H1 (cell line): Measurements from ENCODE around the gene PDE4D. TPM values are rescaled to one million over a fixed set of nuclear protein-coding genes. Genes with fewer than 3 reads are reported as not detected.

ENCODE experiments used
- CTCF ChIA-PET: fragments of 300-600 bp; sonication (Branson Sonifier 250); formaldehyde crosslinking; loops from one replicate; lab custom pipeline; 2021; ENCODE audit not compliant: partially characterized antibody; lab: Charles Lee
- POLR2A ChIA-PET: fragments of 300-600 bp; sonication (Branson Sonifier 250); formaldehyde crosslinking; loops from one replicate; lab custom pipeline; 2021; ENCODE audit warnings: inconsistent platforms; ENCODE audit not compliant: partially characterized antibody; lab: Charles Lee
- DNase-seq, 2 experiments: peaks; one replicate each; pipeline versions ENCODE4 v3.0.0 to v3.0.0-alpha.2; 2010 to 2022; ENCODE audit warnings: low spot score in 2 of 2, low read depth in 1 of 2, mixed read lengths in 1 of 2
- FAIRE-seq: peaks from 2 replicates; lab custom pipeline; 2011; peaks lifted over from hg19 to GRCh38; lab: Jason Lieb, UNC
- H2AFZ ChIP-seq: 2 replicates; pipeline ENCODE4 v1.8.1; 2012; ENCODE audit warnings: low read length, inconsistent platforms
- H2AK5ac ChIP-seq: 2 replicates; pipeline ENCODE4 v1.6.1; 2013; ENCODE audit warnings: low read depth, low read length
- H2BK120ac ChIP-seq: replicated peaks from 2 replicates; pipeline ENCODE3; 2013; ENCODE audit warnings: low read depth, low read length, inconsistent platforms
- H2BK12ac ChIP-seq: 2 replicates; pipeline ENCODE4 v1.6.1; 2013; ENCODE audit warnings: low read depth, low read length
- H2BK15ac ChIP-seq: 2 replicates; pipeline ENCODE4 v1.6.1; 2013; ENCODE audit warnings: low read length
- H2BK20ac ChIP-seq: 2 replicates; pipeline ENCODE4 v1.6.1; 2013; ENCODE audit warnings: low read length
- H2BK5ac ChIP-seq: 2 replicates; pipeline ENCODE4 v1.6.1; 2013; ENCODE audit warnings: low read depth, low read length
- H3K14ac ChIP-seq: 2 replicates; pipeline ENCODE4 v1.6.1; 2013; ENCODE audit warnings: inconsistent platforms; ENCODE audit not compliant: insufficient read length
- H3K18ac ChIP-seq: 2 replicates; pipeline ENCODE4 v1.6.1; 2013; ENCODE audit warnings: low read length; ENCODE audit errors: extremely low read depth
- H3K23ac ChIP-seq: 2 replicates; pipeline ENCODE4 v1.6.1; 2013; ENCODE audit warnings: inconsistent platforms; ENCODE audit not compliant: insufficient read length
- H3K23me2 ChIP-seq: 2 replicates; pipeline ENCODE4 v1.6.1; 2013; ENCODE audit warnings: low read depth, low read length
- H3K27ac ChIP-seq: 2 replicates; pipeline ENCODE4 v1.6.1; 2011; ENCODE audit warnings: low read depth, low read length, inconsistent platforms
- H3K27me3 ChIP-seq, 4 experiments: replicated peaks in 1 of 4; 1 replicate in 1 of 4; 2 replicates in 3 of 4; pipeline versions ENCODE4 v1.6.1 to v1.8.1; 2011 to 2013; ENCODE audit warnings: low read length in 3 of 4, mild to moderate bottlenecking in 3 of 4, inconsistent platforms in 2 of 4, mixed read lengths in 2 of 4, moderate library complexity in 1 of 4; ENCODE audit not compliant: control insufficient read depth in 3 of 4, insufficient read depth in 3 of 4; ENCODE audit errors: extremely low read depth in 1 of 4
- H3K36me3 ChIP-seq, 4 experiments: 2 replicates each; pipeline versions ENCODE4 v1.6.1 to v1.8.1; 2011 to 2013; ENCODE audit warnings: mild to moderate bottlenecking in 4 of 4, low read length in 3 of 4, moderate library complexity in 2 of 4, control low read depth in 1 of 4, inconsistent platforms in 1 of 4; ENCODE audit not compliant: insufficient read depth in 4 of 4, control insufficient read depth in 2 of 4
- H3K4ac ChIP-seq: replicated peaks from 2 replicates; pipeline ENCODE3; 2013; ENCODE audit warnings: low read length, low read depth, mixed read lengths, inconsistent platforms; ENCODE audit not compliant: insufficient read length
- H3K4me1 ChIP-seq, 4 experiments: replicated peaks in 1 of 4; 1 replicate in 1 of 4; 2 replicates in 3 of 4; pipeline versions ENCODE4 v1.6.1 to v1.8.1; 2011 to 2013; ENCODE audit warnings: low read length in 3 of 4, inconsistent platforms in 2 of 4, mixed read lengths in 1 of 4; ENCODE audit not compliant: insufficient read depth in 4 of 4, control insufficient read depth in 3 of 4
- H3K4me2 ChIP-seq, 2 experiments: 2 replicates each; pipeline versions ENCODE4 v1.6.1 to v1.8.1; 2011 to 2013; ENCODE audit warnings: low read depth in 2 of 2, low read length in 2 of 2, control low read depth in 1 of 2, inconsistent platforms in 1 of 2, mild to moderate bottlenecking in 1 of 2; ENCODE audit not compliant: insufficient read depth in 1 of 2
- H3K4me3 ChIP-seq, 4 experiments: fragments of 200-600, 300-600 bp in 1 of 4; sonication (generic), shearing (Covaris generic), sonication (Bioruptor Twin) in 1 of 4; 2 replicates each; pipeline versions ENCODE4 v1.5.1 to v1.8.1; 2011 to 2016; ENCODE audit warnings: low read length in 4 of 4, low read depth in 3 of 4, control low read depth in 2 of 4, inconsistent platforms in 2 of 4, mild to moderate bottlenecking in 2 of 4, mixed read lengths in 1 of 4, moderate library complexity in 1 of 4; ENCODE audit not compliant: insufficient read depth in 2 of 4; ENCODE audit errors: extremely low read depth in 1 of 4
- H3K56ac ChIP-seq: replicated peaks from 2 replicates; pipeline ENCODE3; 2013; ENCODE audit warnings: low read depth, mild to moderate bottlenecking, mixed read lengths, low read length, inconsistent platforms; ENCODE audit not compliant: insufficient read length
- H3K79me1 ChIP-seq: 2 replicates; pipeline ENCODE4 v1.6.1; 2013; ENCODE audit warnings: low read depth, low read length, control low read depth
- H3K79me2 ChIP-seq, 2 experiments: 2 replicates each; pipeline versions ENCODE4 v1.6.1 to v1.8.1; 2012 to 2013; ENCODE audit warnings: low read length in 2 of 2, mild to moderate bottlenecking in 2 of 2, inconsistent platforms in 1 of 2; ENCODE audit not compliant: insufficient read depth in 2 of 2, control insufficient read depth in 1 of 2
- H3K9ac ChIP-seq, 4 experiments: replicated peaks in 1 of 4; 1 replicate in 1 of 4; 2 replicates in 3 of 4; pipeline versions ENCODE4 v1.6.1 to v1.8.1; 2011 to 2013; ENCODE audit warnings: low read depth in 3 of 4, low read length in 3 of 4, control low read depth in 2 of 4, mild to moderate bottlenecking in 2 of 4, moderate library complexity in 2 of 4, inconsistent platforms in 1 of 4; ENCODE audit errors: extremely low read depth in 1 of 4
- H3K9me3 ChIP-seq, 2 experiments: 2 replicates each; pipeline versions ENCODE4 v1.6.1 to v1.8.1; 2012 to 2013; ENCODE audit warnings: mild to moderate bottlenecking in 2 of 2, moderate library complexity in 2 of 2, control low read depth in 1 of 2, inconsistent platforms in 1 of 2, low read depth in 1 of 2, low read length in 1 of 2, mixed read lengths in 1 of 2; ENCODE audit not compliant: insufficient read depth in 2 of 2
- H4K20me1 ChIP-seq, 2 experiments: replicated peaks in 1 of 2; 2 replicates each; pipeline versions ENCODE3 to v1.8.1; 2011 to 2013; ENCODE audit warnings: inconsistent platforms in 2 of 2, low read length in 2 of 2, mild to moderate bottlenecking in 1 of 2; ENCODE audit not compliant: insufficient read depth in 2 of 2, control insufficient read depth in 1 of 2
- H4K5ac ChIP-seq: 2 replicates; pipeline ENCODE4 v1.6.1; 2013; ENCODE audit warnings: low read length, low read depth, mixed read lengths, inconsistent platforms; ENCODE audit not compliant: insufficient read length
- H4K8ac ChIP-seq: 2 replicates; pipeline ENCODE4 v1.8.0; 2013; ENCODE audit warnings: mild to moderate bottlenecking, moderate library complexity, low read length, inconsistent platforms; ENCODE audit not compliant: insufficient read depth; ENCODE audit errors: extremely low read depth
- H4K91ac ChIP-seq: replicated peaks from 2 replicates; pipeline ENCODE3; 2013; ENCODE audit warnings: low read length, mixed read lengths, inconsistent platforms; ENCODE audit not compliant: insufficient read length
- CHD2 ChIP-seq: IDR thresholded peaks from 2 replicates; pipeline ENCODE4 v1.6.1; 2012; ENCODE audit warnings: low read length, improper control_type of control experiment
- CREB1 ChIP-seq: IDR thresholded peaks from 2 replicates; pipeline ENCODE4 v1.6.1; 2012; ENCODE audit warnings: inconsistent platforms
- HDAC6 ChIP-seq: IDR thresholded peaks from one replicate; pipeline ENCODE4 v1.7.1; 2012; ENCODE audit warnings: low read depth, mild to moderate bottlenecking, inconsistent platforms, low read length, moderate library complexity
- MAX ChIP-seq: IDR thresholded peaks from 2 replicates; pipeline ENCODE4 v1.6.1; 2012; ENCODE audit warnings: inconsistent platforms
- NRF1 ChIP-seq: IDR thresholded peaks from 2 replicates; pipeline ENCODE4 v1.6.1; 2011; ENCODE audit warnings: mild to moderate bottlenecking, low read depth, low read length, improper control_type of control experiment
- RNF2 ChIP-seq: fragments of 200-900, 300-1000 bp; sonication (generic); IDR thresholded peaks from 2 replicates; pipeline ENCODE4 v1.7.1; 2016; ENCODE audit warnings: borderline replicate concordance, low read depth, mild to moderate bottlenecking, antibody characterized with exemption, low read length; ENCODE audit not compliant: poor library complexity, severe bottlenecking; ENCODE audit errors: missing control alignments
- SIRT6 ChIP-seq: IDR thresholded peaks from one replicate; pipeline ENCODE4 v1.7.1; 2012; ENCODE audit warnings: low read length, inconsistent platforms
- SUZ12 ChIP-seq: fragments of 200-600 bp; sonication (generic); IDR thresholded peaks from 2 replicates; pipeline ENCODE4 v1.6.1; 2012; ENCODE audit warnings: mild to moderate bottlenecking, inconsistent platforms, low read length, moderate library complexity, mixed read lengths
- TBP ChIP-seq: IDR thresholded peaks from 2 replicates; pipeline ENCODE4 v1.6.1; 2011; ENCODE audit warnings: low read depth, low read length, improper control_type of control experiment
- YY1 ChIP-seq: IDR thresholded peaks from 2 replicates; pipeline ENCODE4 v1.6.1; 2011; ENCODE audit warnings: low read depth, mild to moderate bottlenecking, low read length
- WGBS, 2 experiments: shearing (Covaris generic) in 1 of 2; methylation state at CpG; one replicate each; pipeline versions ENCODE4 v1.1.6 to v1.1.7; 2013 to 2015; ENCODE audit warnings: low lambda C conversion rate in 2 of 2, mixed read lengths in 2 of 2, inconsistent platforms in 1 of 2, low coverage in 1 of 2, missing lambda C conversion rate in 1 of 2; ENCODE audit not compliant: insufficient replicate concordance in 2 of 2, insufficient coverage in 1 of 2, insufficient read length in 1 of 2; ENCODE audit errors: extremely low coverage in 1 of 2, missing lambda C conversion rate in 1 of 2; 5-methylcytosine and 5-hydroxymethylcytosine counted together
- polyA plus RNA-seq, 7 experiments: library from polyadenylated mRNA; depleted of rRNA in 3 of 7; stranded (reverse) in 5 of 7; unstranded in 2 of 7; fragments of >200 nt in 5 of 7; fragments of 200-250 nt in 2 of 7; gene quantifications; 1 replicate in 5 of 7; 2 replicates in 1 of 7; 4 replicates in 1 of 7; pipeline versions ENCODE4 v1.2.1 to v1.2.3, GENCODE V29; 2011 to 2013; ENCODE audit warnings: missing spikeins in 2 of 7, mixed read lengths in 2 of 7
- total RNA-seq: library from RNA; stranded (reverse); fragmentation: NEBNext Ultra II Directional; extraction: Animal tissue kit (Norgen Biotek cat#: 25700); gene quantifications from 2 replicates; pipeline ENCODE4 v1.2.1, GENCODE V29; 2021

The PDE4D gene
- total and polyA plus RNA-seq, 2 of the 8 experiments (the other 6 are each of a cell fraction or from before 2014, with no cell fraction given): 2.3 to 3.7 TPM

GRCh38 chr5:59062986-59063683, 830.4 kb downstream of the PDE4D start:
- no peak overlapping the region for H3K56ac ChIP-seq
- 92% methylated on average over 3 of the region's 3 CpGs; no CpG with 5 or more reads in 1 of the 2 experiments for WGBS, 2 experiments
- no peak for FAIRE-seq
- no peak overlapping the region for H4K91ac ChIP-seq
- H2AK5ac ChIP-seq: no peak overlapping the region
- H3K36me3 ChIP-seq: no peaks in the 10 kb centered on the region
- H2AFZ ChIP-seq: no peak overlapping the region
- DNase-seq: no peak
- no peak for TF ChIP-seq SIRT6
- no peak for TF ChIP-seq CHD2
- no peak for TF ChIP-seq TBP
- no peak for TF ChIP-seq NRF1
- TF ChIP-seq HDAC6: no peak
- no peak for TF ChIP-seq SUZ12
- TF ChIP-seq RNF2: no peak
- TF ChIP-seq MAX: no peak
- no peak for TF ChIP-seq CREB1
- TF ChIP-seq YY1: no peak
- TF ChIP-seq, all 59 proteins: peak for 0
- Histone ChIP-seq H3K14ac (no peak overlapping the region), H4K8ac (no peak overlapping the region), H4K20me1 (no peaks in the 10 kb centered on the region), H3K9me3 (no peaks in the 10 kb centered on the region), H4K5ac (no peak overlapping the region), H3K9ac (no peak overlapping the region), H3K18ac (no peak overlapping the region), H3K23ac (no peak overlapping the region), H3K27ac (no peak overlapping the region), H2BK12ac (no peak overlapping the region), H3K4ac (no peak overlapping the region), H3K79me1 (no peaks in the 10 kb centered on the region), H2BK15ac (no peak overlapping the region), H3K4me2 (no peak overlapping the region), H3K4me3 (no peak overlapping the region), H2BK20ac (no peak overlapping the region), H3K27me3 (no peaks in the 10 kb centered on the region), H3K4me1 (no peaks in the 10 kb centered on the region), H2BK120ac (no peak overlapping the region), H2BK5ac (no peak overlapping the region), H3K79me2 (no peaks in the 10 kb centered on the region), H3K23me2 (no peaks in the 10 kb centered on the region)
- CTCF ChIA-PET: interaction anchor here (0.8 kb wide), 1 partner anchor 21 kb away, joined by 3 read pairs; no protein-coding TSS in a partner anchor
- POLR2A ChIA-PET: no interaction called here
